Fibroblast of skin of left quadriceps (primary cell): ENCODE measurements around the gene ADCK2.
A peak's percentile ranks its signal among the peaks of the same experiment; 100 is the strongest.
"Not testable (repeated sequence)": the region's sequence is repeated elsewhere in the genome, so short reads cannot be mapped to it uniquely, and the experiment has no call there.

Experiments used
- DNase-seq, 2 experiments: peaks; one replicate each; pipeline ENCODE4 v3.0.0-alpha.2; 2013; ENCODE audit warnings: low read depth in 2 of 2

ADCK2 gene

DNA sequence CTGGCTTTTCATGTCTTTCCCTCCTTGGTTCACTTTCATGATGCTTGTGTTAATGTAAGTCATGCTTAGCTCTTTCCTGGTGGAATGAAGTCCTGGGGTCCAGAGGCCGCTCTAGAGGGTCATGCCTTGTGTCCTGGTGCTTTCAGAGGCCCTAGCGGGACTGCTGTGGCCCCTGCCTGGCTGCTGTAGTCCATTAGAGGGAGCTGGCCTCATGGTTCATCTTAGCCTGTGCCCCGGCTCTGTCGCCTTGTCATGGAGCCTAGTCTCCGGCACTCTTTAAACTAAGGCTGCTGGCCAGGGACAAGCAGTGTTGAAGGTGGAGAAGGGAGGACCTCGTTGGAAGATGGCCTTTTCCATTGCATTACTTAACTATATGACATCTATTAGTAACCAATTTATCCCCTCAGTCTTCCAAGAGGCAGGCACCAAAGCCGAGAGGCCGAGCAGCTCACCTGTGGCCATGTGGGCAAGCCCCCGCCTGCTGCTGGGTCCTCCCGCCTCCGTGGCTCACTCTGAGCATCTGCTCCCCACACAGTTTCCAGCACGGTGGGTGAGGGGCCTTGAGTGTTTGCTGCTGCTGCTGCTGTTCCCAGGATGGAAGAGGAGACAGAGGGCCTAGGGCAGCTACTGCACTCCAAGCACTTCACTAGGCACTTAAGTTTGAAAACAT, 18.8 kb downstream of the ADCK2 start:
- no peak for DNase-seq

DNA sequence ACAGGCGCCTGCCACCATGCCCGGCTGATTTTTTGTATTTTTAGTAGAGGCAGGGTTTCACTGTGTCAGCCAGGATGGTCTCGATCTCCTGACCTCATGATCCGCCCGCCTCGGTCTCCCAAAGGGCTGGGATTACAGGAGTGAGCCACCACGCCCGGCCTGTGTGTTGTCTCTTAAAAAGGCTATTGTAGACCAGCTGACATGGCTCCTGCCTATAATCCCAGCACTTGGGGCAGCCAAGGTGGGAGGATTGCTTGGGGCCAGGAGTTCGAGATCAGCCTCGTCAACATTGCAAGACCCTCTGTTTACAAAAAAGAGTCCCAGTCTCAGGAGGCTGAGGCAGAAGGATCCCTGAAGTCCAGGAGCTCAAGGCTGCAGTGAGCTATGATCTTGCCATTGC, 21.1 kb downstream of the ADCK2 start:
- not testable (repeated sequence) for DNase-seq

DNA sequence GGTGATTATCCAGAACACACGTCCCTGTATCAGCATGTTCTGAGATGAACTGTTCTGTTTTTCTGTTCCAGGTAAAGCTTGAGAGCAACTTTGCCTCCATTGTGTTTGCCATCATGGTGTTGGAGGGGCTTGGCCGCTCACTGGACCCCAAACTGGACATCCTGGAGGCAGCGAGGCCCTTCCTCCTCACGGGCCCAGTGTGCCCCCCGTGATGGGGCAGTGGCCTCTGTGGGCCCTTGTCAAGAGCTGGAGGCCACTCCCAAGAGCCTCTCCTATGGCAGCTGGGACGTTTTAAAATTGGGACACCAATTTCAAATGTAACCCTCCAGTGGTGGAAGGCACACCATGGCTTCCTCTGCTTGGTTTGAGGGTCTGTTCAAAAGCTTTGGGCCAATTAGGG, 21.8 kb downstream of the ADCK2 start:
- DNase-seq = no peak

GRCh38 chr7:140695381-140695780, 22.6 kb downstream of the ADCK2 start:
- DNase-seq = no peak

GRCh38 chr7:140696024-140696679, 23.4 kb downstream of the ADCK2 start:
- peak; percentile 75 to 77 for DNase-seq

DNA sequence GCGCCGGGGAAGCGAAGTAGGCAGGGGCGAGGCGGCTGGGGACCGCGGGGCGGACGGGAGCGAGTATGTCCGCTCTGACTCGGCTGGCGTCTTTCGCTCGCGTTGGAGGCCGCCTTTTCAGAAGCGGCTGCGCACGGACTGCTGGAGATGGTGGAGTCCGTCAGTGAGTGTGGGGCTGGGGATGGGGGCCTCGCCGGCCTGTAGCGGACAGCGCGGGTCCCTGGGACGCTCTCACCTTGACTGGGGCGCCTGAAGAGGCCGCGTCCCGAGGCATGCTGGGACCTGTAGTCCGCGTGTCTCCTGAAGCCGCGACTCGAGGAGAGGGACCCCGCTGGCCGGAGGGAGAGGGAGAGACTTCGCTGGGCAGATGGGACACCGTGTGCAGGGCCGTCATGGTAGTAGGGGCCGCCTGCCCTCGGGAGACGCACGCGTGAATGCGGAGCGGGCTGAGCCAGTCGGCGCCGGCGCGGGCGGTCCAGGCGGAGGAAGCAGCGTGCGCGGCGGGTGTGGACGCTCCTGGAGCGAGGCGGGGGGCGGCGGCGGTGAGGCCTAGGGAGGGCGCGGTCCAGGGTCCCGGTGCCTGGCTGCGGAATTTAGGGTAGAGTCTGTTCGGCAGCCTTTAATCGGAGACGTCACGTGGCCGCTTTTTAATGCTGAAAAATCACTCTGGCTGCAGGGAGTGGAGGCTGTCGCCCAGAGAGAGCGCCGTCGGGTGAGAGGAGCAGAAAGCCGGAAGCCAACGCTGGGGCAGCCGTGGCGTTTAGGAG, 24.1 kb downstream of the ADCK2 start, which contains the start of gene NDUFB2:
NDUFB2 (plus strand) TSS at position 29 of the 767 bp plus-strand sequence; CDS start at position 66, 37 bp downstream.
- peak; percentile 47 to 53 for DNase-seq

DNA sequence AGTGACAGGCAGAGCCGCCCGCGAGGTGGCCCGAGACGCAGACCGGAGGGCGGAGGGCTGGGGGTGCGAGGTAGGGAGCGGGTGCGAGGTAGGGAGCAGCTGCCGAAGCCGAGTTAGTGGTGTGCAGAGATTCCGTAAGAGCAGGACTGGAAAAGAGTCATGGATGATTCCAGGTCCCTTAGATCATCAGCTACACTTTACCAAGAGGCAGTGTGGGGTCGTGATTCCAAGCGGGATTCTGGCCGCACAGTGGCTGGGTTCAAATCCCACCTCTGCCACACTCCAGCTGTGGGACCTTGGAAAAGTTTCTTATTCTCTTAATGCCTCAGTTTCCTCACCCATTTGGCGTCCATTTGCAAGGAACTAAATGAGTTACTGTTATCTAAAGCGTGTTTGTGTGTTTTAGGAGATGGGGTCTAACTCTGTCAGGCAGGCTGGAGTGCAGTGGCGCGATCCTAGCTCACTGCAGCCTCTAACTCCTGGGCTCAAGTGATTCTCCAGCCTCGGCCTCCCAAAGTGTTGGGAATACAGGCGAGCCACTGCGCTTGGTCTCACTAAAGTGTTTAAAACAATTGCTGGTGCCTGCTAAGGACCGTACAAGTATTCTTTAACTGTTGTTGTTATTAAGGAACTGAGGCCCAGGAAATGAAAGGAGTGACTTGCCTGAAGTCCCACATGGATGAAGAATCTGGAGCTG, 24.9 kb downstream of the ADCK2 start:
- peak in 1 of 2 experiments; percentile 3 for DNase-seq

DNA sequence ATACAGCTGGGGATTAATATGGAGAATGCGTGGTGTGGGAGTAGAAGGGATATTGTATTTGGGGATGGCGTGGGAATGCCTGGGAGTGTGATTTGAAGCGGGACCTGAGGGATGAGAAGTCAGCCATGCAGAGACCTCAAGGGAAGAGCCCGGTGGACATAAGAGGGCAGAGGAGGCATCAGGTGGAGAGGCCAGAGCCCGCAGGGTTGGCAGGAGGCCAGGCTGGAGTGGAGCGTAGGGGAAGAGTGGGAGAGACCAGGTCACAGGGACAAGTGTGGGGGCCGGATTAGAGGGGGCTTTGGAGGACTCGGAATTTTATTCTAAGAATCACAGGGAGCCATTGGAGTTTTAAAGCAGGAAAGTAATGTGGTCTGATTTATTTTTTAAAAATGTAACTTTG, 25.7 kb downstream of the ADCK2 start:
- DNase-seq = no peak

- no peak for DNase-seq
Observed at GRCh38 chr7:140702774-140703173, 30.0 kb downstream of the ADCK2 start.

- no peak for DNase-seq
Observed at GRCh38 chr7:140704205-140704604, 31.5 kb downstream of the ADCK2 start.

GRCh38 chr7:140707132-140707531, 34.4 kb downstream of the ADCK2 start:
- DNase-seq = no peak

- not testable (repeated sequence) for DNase-seq
Observed at GRCh38 chr7:140708764-140709163, 36.0 kb downstream of the ADCK2 start.

- DNase-seq = not testable (repeated sequence)
Observed at GRCh38 chr7:140712392-140712791, 39.6 kb downstream of the ADCK2 start.

- DNase-seq = no peak
Observed at GRCh38 chr7:140714331-140715040, 41.7 kb downstream of the ADCK2 start.

- no peak for DNase-seq
Observed at GRCh38 chr7:140719721-140720120, 47.0 kb downstream of the ADCK2 start.

DNA sequence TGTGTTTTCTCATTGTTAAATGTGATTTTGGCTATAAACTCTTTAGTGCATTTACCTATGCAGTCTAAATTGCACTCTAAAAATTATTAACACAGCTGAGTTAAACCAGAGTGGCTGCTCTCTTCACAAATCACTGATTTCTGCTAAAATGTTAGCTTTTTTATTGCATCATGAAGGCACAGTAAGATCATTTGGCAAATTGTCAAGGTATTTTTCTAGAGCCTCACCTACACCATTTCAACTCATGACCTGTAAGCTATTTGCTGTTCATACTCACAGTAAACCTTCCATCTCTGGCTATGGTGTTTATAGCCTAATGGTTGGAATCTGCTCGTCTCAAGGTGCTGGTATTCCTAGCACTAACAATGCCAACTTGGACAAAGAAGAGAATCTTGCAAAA, 49.5 kb downstream of the ADCK2 start:
- no peak for DNase-seq

DNA sequence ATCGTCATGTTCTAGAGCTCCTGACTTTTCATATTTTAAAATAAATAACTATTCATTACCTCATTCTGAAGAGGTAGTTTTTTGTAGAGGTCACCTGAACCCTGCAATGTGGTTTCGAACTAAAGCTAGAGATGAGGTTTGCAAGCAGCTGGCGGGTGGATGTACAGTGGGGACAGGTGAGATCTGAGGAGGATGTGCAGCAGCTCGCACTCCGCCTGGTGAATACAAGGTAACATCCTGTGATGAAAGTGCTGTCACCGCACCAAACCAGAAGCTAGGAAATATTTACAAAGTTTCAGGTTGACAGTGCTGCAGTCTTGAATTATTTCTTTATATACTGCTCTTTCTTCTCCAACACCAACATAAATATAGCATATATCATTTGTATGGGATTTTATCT, 50.3 kb downstream of the ADCK2 start:
- no peak for DNase-seq

GRCh38 chr7:140723574-140723973, 50.8 kb downstream of the ADCK2 start:
- DNase-seq = no peak

DNA sequence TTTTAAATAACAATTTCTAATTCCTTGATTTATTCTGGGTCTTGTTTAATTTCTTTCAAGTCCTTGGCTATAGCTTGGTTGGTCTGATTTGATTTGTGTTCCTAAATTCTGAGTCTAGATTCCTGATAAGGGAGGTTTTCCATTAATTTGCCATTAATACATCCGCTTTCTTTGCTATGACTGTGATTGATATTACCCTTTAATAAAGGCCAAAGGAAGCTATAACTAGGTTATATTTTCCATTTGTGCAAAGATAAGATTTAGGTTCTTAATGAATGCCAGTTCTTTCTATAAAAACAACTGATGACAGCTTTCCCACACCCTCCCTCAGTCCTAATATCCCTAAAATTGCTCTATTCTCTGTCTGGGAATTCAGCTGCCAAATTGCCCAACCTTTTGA, 52.0 kb downstream of the ADCK2 start:
- no peak for DNase-seq

DNA sequence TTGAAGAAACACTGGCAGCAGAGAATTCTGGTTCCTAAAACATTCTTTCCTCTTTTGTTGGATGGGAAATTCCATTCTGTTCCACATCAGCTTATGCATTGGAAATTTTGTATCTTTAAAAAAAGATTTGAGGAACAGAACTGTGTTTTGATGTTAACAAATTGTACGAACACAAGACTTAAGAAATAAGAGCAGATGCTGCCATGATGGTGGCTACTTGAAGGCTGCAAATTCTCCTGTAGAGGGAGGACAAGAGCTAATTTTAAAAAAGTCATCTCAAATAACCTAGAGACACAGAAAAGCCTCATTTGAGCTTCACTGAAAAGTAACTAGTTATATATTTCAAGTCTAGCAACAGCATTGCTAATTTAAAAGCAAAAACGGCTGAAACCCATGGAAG, 53.5 kb downstream of the ADCK2 start:
- no peak for DNase-seq

DNA sequence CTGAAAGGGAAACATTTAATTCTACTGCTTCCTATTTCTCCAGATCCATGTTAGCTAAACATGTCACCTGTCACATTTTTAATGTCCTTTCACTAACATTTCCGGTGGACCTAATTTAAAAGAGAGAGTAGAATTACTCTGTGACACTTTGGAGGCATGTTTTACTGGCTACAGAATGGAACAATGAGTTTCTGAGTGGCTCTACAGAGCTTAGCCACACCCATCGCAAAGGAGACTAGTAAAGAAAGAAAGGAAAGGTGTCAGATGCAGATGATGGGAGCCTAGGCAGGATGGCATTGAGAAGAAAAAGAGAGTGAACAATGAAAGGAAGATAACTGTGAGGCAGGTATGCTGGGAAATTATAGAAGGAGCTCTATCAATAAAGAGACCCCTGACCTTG, 59.7 kb downstream of the ADCK2 start:
- DNase-seq = no peak
